ENCODE data around the gene ZNF592.

- TF ChIP-seq, protein P1, sequence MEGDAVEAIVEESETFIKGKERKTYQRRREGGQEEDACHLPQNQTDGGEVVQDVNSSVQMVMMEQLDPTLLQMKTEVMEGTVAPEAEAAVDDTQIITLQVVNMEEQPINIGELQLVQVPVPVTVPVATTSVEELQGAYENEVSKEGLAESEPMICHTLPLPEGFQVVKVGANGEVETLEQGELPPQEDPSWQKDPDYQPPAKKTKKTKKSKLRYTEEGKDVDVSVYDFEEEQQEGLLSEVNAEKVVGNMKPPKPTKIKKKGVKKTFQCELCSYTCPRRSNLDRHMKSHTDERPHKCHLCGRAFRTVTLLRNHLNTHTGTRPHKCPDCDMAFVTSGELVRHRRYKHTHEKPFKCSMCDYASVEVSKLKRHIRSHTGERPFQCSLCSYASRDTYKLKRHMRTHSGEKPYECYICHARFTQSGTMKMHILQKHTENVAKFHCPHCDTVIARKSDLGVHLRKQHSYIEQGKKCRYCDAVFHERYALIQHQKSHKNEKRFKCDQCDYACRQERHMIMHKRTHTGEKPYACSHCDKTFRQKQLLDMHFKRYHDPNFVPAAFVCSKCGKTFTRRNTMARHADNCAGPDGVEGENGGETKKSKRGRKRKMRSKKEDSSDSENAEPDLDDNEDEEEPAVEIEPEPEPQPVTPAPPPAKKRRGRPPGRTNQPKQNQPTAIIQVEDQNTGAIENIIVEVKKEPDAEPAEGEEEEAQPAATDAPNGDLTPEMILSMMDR (IDR thresholded peaks at IDR 0.05; ENCODE audit: low read length): no peak
- no peak for TF ChIP-seq EZH2 (IDR thresholded peaks at IDR 0.05; ENCODE audit: borderline replicate concordance, low read length)
Observed at GRCh38 chr15:84765675-84766074, 17.3 kb downstream of the ZNF592 start.

Measured in OCI-LY1 (cell line).